H9 (cell line): ENCODE results near the gene ZC3H6. TPM values are rescaled to one million over a fixed set of nuclear protein-coding genes. Genes with fewer than 3 reads are reported as not detected.

Experiments used
- DNase-seq: peaks from one replicate; pipeline ENCODE4 v3.0.0-alpha.2; 2017
- H2AFZ ChIP-seq: one replicate; pipeline ENCODE4 v1.6.1; 2013; ENCODE audit warnings: mild to moderate bottlenecking, low read length, control low read depth, moderate library complexity
- H2AK5ac ChIP-seq: 2 replicates; pipeline ENCODE4 v1.6.1; 2013; ENCODE audit warnings: low read length, control low read depth, mixed read lengths; ENCODE audit not compliant: insufficient read length
- H2BK120ac ChIP-seq: one replicate; pipeline ENCODE4 v1.6.1; 2013; ENCODE audit warnings: low read depth, mild to moderate bottlenecking, low read length, control low read depth, inconsistent platforms; ENCODE audit not compliant: poor library complexity, severe bottlenecking
- H2BK12ac ChIP-seq: 2 replicates; pipeline ENCODE4 v1.6.1; 2013; ENCODE audit warnings: low read length, control low read depth, mixed read lengths, low read depth; ENCODE audit not compliant: insufficient read length
- H2BK15ac ChIP-seq: 2 replicates; pipeline ENCODE4 v1.6.1; 2013; ENCODE audit warnings: low read depth, low read length, control low read depth
- H2BK20ac ChIP-seq: one replicate; pipeline ENCODE4 v1.6.1; 2013; ENCODE audit warnings: low read depth, mild to moderate bottlenecking, low read length, control low read depth, inconsistent platforms; ENCODE audit not compliant: poor library complexity, severe bottlenecking
- H2BK5ac ChIP-seq: 2 replicates; pipeline ENCODE4 v1.6.1; 2013; ENCODE audit warnings: low read length, control low read depth, mixed read lengths; ENCODE audit not compliant: insufficient read length
- H3K14ac ChIP-seq: 2 replicates; pipeline ENCODE4 v1.6.1; 2013; ENCODE audit warnings: low read length, control low read depth; ENCODE audit not compliant: insufficient read depth
- H3K18ac ChIP-seq: 2 replicates; pipeline ENCODE4 v1.6.1; 2013; ENCODE audit warnings: low read depth, mild to moderate bottlenecking, mixed read lengths, low read length, control low read depth; ENCODE audit not compliant: insufficient read length
- H3K23ac ChIP-seq: 2 replicates; pipeline ENCODE4 v1.6.1; 2013; ENCODE audit warnings: low read length, control low read depth, mixed read lengths, low read depth; ENCODE audit not compliant: insufficient read length
- H3K23me2 ChIP-seq: 2 replicates; pipeline ENCODE4 v1.6.1; 2013; ENCODE audit warnings: low read depth, mild to moderate bottlenecking, mixed read lengths, low read length, control low read depth; ENCODE audit not compliant: insufficient read length, poor library complexity, severe bottlenecking
- H3K27ac ChIP-seq: 2 replicates; pipeline ENCODE4 v1.5.1; 2013; ENCODE audit warnings: low read length, control low read depth, mixed read lengths, low read depth; ENCODE audit not compliant: insufficient read length
- H3K27me3 ChIP-seq: 2 replicates; pipeline ENCODE4 v1.6.1; 2013; ENCODE audit warnings: low read length, control low read depth, inconsistent platforms; ENCODE audit not compliant: insufficient read depth
- H3K4ac ChIP-seq: 2 replicates; pipeline ENCODE4 v1.6.1; 2013; ENCODE audit warnings: low read depth, mild to moderate bottlenecking, control low read depth, inconsistent platforms, low read length, moderate library complexity
- H3K4me1 ChIP-seq: 2 replicates; pipeline ENCODE4 v1.6.1; 2013; ENCODE audit warnings: low read length, control low read depth, inconsistent platforms; ENCODE audit not compliant: insufficient read depth
- H3K4me2 ChIP-seq: 2 replicates; pipeline ENCODE4 v1.6.1; 2013; ENCODE audit warnings: low read length, control low read depth, mixed read lengths; ENCODE audit not compliant: insufficient read length, insufficient read depth
- H3K56ac ChIP-seq: 2 replicates; pipeline ENCODE4 v1.6.1; 2013; ENCODE audit warnings: low read depth, mild to moderate bottlenecking, mixed read lengths, low read length, control low read depth; ENCODE audit not compliant: insufficient read length
- H3K79me1 ChIP-seq: 2 replicates; pipeline ENCODE4 v1.6.1; 2013; ENCODE audit warnings: low read depth, mild to moderate bottlenecking, moderate library complexity, low read length, control low read depth, inconsistent platforms; ENCODE audit not compliant: insufficient read depth, poor library complexity, severe bottlenecking
- H3K79me2 ChIP-seq: 2 replicates; pipeline ENCODE4 v1.6.1; 2013; ENCODE audit warnings: low read length, control low read depth, inconsistent platforms; ENCODE audit not compliant: insufficient read depth
- H3K9ac ChIP-seq: 2 replicates; pipeline ENCODE4 v1.6.1; 2013; ENCODE audit warnings: low read length, control low read depth, mixed read lengths; ENCODE audit not compliant: insufficient read length; ENCODE audit errors: extremely low read depth
- H3K9me3 ChIP-seq: one replicate; pipeline ENCODE4 v1.6.1; 2013; ENCODE audit warnings: low read depth, low read length, inconsistent platforms; ENCODE audit not compliant: control insufficient read depth
- H3T11ph ChIP-seq: one replicate; pipeline ENCODE4 v1.6.1; 2013; ENCODE audit warnings: mild to moderate bottlenecking, low read length, control low read depth, inconsistent platforms
- H4K20me1 ChIP-seq: one replicate; pipeline ENCODE4 v1.6.1; 2013; ENCODE audit not compliant: control insufficient read depth, insufficient read length, insufficient read depth
- H4K5ac ChIP-seq: 2 replicates; pipeline ENCODE4 v1.6.1; 2013; ENCODE audit warnings: low read depth, mild to moderate bottlenecking, mixed read lengths, low read length, control low read depth; ENCODE audit not compliant: insufficient read length
- H4K8ac ChIP-seq: replicated peaks from 2 replicates; pipeline ENCODE4 v1.6.1; 2013; ENCODE audit warnings: low read length, control low read depth, mixed read lengths, low read depth; ENCODE audit not compliant: insufficient read length
- H4K91ac ChIP-seq: 2 replicates; pipeline ENCODE4 v1.6.1; 2013; ENCODE audit warnings: low read depth, mild to moderate bottlenecking, moderate library complexity, mixed read lengths, low read length, control low read depth; ENCODE audit not compliant: insufficient read length
- H3K27ac Mint-ChIP-seq, 3 experiments: 2 replicates in 2 of 3; 3 replicates in 1 of 3; pipeline ENCODE4 v1.8.0; 2020 to 2021; ENCODE audit warnings: mixed read lengths in 3 of 3, mild to moderate bottlenecking in 1 of 3, moderate library complexity in 1 of 3
- H3K27me3 Mint-ChIP-seq: 2 replicates; pipeline ENCODE4 v1.8.0; 2021; ENCODE audit warnings: low read depth, mild to moderate bottlenecking, moderate library complexity, mixed read lengths
- H3K36me3 Mint-ChIP-seq, 3 experiments: 2 replicates in 2 of 3; 3 replicates in 1 of 3; pipeline ENCODE4 v1.8.0; 2020 to 2021; ENCODE audit warnings: low read depth in 3 of 3, mixed read lengths in 3 of 3; ENCODE audit not compliant: insufficient read depth in 1 of 3
- H3K4me1 Mint-ChIP-seq, 2 experiments: 2 replicates each; pipeline ENCODE4 v1.8.0; 2020; ENCODE audit warnings: mixed read lengths in 2 of 2
- H3K4me3 Mint-ChIP-seq, 2 experiments: 2 replicates in 1 of 2; 3 replicates in 1 of 2; pipeline ENCODE4 v1.8.0; 2020 to 2021; ENCODE audit warnings: mild to moderate bottlenecking in 2 of 2, mixed read lengths in 2 of 2, moderate library complexity in 1 of 2
- H3K9me3 Mint-ChIP-seq, 2 experiments: 2 replicates in 1 of 2; 3 replicates in 1 of 2; pipeline ENCODE4 v1.8.0; 2020; ENCODE audit warnings: mild to moderate bottlenecking in 2 of 2, mixed read lengths in 2 of 2, moderate library complexity in 1 of 2
- CTCF ChIP-seq: fragments of 200-600 bp; sonication (generic); conservative IDR thresholded peaks from 3 replicates; pipeline ENCODE4 v1.8.0; 2021; ENCODE audit warnings: antibody characterized with exemption, mild to moderate bottlenecking
- WGBS: extraction: QIAGEN DNeasy Blood & Tissue Kit; methylation state at CpG from one replicate; pipeline ENCODE4 v1.1.7; 2013; ENCODE audit warnings: missing lambda C conversion rate, low lambda C conversion rate, mixed read lengths; ENCODE audit not compliant: insufficient read length; ENCODE audit errors: extremely low coverage; 5-methylcytosine and 5-hydroxymethylcytosine counted together
- total RNA-seq: library from RNA; stranded (reverse); gene quantifications from 2 replicates; pipeline ENCODE4 v1.2.1, GENCODE V29; 2021

The ZC3H6 gene
- total RNA-seq, 1 experiment from 2014 or later = 3.5 TPM

DNA sequence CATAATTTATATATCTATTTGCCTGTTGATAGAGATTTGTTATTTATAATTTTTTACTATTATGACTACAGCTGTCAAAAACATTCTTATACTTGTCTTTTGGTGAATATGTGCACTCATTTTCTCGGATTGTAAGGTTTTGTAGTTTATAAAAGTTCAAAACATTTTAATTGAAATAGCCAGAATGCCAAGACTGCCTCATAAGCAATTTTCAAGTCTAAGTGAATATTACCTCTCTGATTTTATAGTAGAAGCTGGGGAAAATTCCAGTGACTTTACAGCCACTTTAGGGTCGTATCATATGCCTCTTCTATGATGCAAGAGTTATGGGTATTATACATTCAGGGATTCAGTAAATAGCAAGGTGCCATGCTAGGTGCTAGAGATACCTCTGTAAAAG is 21.0 kb downstream of the ZC3H6 start:
- Histone ChIP-seq H3K56ac (no peak overlapping the region), H3K9ac (no peak overlapping the region), H3K27ac (no peak overlapping the region), H2BK15ac (no peak overlapping the region), H2BK20ac (no peak overlapping the region), H4K20me1 (no peaks in the 10 kb centered on the region), H4K91ac (no peak overlapping the region), H4K8ac (no peak overlapping the region), H4K5ac (no peak overlapping the region), H3K4me1 (no peaks in the 10 kb centered on the region), H3K4ac (no peak overlapping the region), H3K18ac (no peak overlapping the region), H3K9me3 (no peaks in the 10 kb centered on the region), H2AK5ac (no peak overlapping the region), H2BK12ac (no peak overlapping the region), H3K23me2 (no peaks in the 10 kb centered on the region), H3K27me3 (no peaks in the 10 kb centered on the region), H3T11ph (no peak overlapping the region), H3K79me2 (no peaks in the 10 kb centered on the region), H2AFZ (no peak overlapping the region), H3K14ac (no peak overlapping the region), H2BK120ac (no peak overlapping the region), H2BK5ac (no peak overlapping the region), H3K79me1 (no peaks in the 10 kb centered on the region), H3K23ac (no peak overlapping the region), H3K4me2 (no peak overlapping the region)
- no peak overlapping the region for H3K4me3 Mint-ChIP-seq
- no CpG with 5 or more reads among the region's 2 CpGs for WGBS
- H3K4me1 Mint-ChIP-seq = no peaks in the 10 kb centered on the region
- H3K36me3 Mint-ChIP-seq = peaks cover 1 to 5% (median 2%) of the 10 kb centered on the region in 3 experiments; a peak in 5 of 7 replicates
- no peaks in the 10 kb centered on the region for H3K27me3 Mint-ChIP-seq
- no peaks in the 10 kb centered on the region for H3K9me3 Mint-ChIP-seq
- H3K27ac Mint-ChIP-seq = no peak overlapping the region
- no peak for TF ChIP-seq CTCF
- DNase-seq = no peak
